ENCODE data around the gene KEL.

The KEL gene

DNA sequence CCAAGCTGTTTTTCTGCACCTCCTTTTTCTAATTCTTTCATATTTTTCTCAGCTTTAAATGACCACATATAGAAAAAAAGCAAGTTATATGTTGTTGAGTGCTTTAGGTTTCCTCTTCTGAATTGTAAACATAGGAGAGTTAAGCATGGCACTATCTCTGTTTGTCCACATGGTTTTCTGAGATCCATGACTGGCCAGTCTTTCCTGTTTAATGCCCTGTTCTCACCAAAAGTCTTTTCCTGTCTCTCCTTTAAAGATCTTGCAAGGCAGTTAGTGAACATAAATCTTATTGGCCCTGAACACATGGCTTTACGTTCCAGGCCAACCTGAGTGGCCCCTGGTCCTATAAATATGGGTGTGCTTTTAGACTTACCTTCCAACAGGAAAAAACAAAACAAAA, 48.0 kb downstream of the KEL start:
- H3K27ac ChIP-seq, result peak overlapping the region; percentile 58
- TF ChIP-seq ZFX (IDR thresholded peaks at IDR 0.05), result no peak
- TF ChIP-seq, protein P1, sequence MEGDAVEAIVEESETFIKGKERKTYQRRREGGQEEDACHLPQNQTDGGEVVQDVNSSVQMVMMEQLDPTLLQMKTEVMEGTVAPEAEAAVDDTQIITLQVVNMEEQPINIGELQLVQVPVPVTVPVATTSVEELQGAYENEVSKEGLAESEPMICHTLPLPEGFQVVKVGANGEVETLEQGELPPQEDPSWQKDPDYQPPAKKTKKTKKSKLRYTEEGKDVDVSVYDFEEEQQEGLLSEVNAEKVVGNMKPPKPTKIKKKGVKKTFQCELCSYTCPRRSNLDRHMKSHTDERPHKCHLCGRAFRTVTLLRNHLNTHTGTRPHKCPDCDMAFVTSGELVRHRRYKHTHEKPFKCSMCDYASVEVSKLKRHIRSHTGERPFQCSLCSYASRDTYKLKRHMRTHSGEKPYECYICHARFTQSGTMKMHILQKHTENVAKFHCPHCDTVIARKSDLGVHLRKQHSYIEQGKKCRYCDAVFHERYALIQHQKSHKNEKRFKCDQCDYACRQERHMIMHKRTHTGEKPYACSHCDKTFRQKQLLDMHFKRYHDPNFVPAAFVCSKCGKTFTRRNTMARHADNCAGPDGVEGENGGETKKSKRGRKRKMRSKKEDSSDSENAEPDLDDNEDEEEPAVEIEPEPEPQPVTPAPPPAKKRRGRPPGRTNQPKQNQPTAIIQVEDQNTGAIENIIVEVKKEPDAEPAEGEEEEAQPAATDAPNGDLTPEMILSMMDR (conservative IDR thresholded peaks at IDR 0.05), result no peak

DNA sequence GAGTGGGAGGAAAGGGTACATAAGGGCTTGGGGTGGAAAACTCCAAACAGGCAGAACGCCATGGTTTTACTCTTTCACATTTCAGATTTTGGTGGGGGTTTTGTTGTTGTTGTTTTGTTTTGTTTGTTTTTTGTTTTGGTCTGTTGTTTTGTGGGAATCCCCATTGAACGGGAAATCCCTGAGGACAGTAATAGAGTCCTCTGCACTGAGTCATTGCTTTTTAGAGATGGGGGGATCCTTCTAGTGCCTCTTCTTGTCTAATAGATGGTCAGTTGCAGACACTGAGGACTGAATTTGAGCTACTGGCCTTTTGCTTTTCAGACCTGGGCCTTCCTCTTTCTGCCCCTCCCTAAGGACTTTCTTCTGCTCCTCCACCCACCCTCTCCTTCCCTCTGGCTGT, 48.6 kb downstream of the KEL start:
- TF ChIP-seq ZFX (IDR thresholded peaks at IDR 0.05), result no peak
- TF ChIP-seq, protein P1 (conservative IDR thresholded peaks at IDR 0.05), result no peak
- peak overlapping the region; percentile 58 for H3K27ac ChIP-seq

DNA sequence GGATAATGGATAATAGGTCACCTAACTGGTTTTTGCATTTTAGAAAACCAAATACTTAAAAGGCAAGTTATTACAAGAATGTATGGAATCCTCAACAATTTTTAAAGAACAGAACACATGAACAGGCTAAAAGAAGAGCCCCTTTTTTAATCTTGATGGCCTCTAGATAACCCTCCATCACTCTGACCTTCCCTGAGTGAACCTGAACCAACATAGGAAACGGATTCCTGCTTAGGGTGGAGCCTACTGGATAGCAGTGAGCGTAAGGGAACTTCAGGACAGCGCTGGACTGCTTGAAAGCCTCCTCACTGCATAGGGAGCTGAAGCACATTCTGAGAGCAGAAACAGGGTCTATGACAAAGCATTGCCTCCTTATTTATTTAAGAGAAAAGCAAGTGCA, 49.1 kb downstream of the KEL start:
- no peak for TF ChIP-seq ZFX (IDR thresholded peaks at IDR 0.05)
- TF ChIP-seq, protein P1 (conservative IDR thresholded peaks at IDR 0.05), result no peak
- H3K27ac ChIP-seq, result no peak overlapping the region; the same call in 1 of the 2 replicates

DNA sequence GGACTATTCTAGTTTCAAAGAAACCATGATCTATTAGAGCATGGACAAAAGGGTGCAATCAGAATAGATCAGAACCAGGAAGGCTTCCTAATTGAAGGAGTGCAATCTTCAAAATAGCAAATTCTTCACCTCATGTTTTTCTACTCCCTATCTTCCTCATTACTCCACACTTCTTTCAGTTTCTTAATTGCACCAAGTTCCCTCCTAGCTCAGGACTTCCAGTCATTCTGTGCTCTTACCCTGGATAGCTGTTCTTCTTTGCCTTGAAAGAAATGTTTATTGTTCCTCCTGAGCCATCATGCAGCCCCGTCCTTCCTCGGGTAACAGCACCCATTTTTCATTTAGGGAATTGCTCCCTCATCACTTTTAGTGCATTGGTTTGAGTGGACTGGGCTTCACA, 51.7 kb downstream of the KEL start:
- TF ChIP-seq, protein P1 (conservative IDR thresholded peaks at IDR 0.05), result no peak
- TF ChIP-seq ZFX (IDR thresholded peaks at IDR 0.05), result no peak
- no peak overlapping the region for H3K27ac ChIP-seq

DNA sequence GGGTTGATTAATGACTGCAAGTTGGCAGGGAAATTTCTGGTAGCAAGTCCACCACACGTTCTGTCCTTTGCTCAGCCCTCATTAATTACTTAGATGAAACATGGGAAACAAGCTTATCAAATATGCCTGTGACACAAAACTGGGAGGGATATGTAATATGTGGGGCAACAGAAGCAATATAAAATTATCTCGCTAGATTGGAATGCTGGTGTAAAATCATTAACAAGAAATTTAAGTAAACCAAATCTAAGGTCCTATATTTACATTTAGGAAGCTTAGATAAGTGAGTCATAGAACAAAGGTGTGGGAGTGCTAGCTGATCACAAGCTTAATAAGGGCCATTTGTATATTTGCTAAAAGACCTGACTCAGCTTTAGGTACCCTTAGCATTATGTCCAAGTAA, 52.1 kb downstream of the KEL start:
- TF ChIP-seq, protein P1 (conservative IDR thresholded peaks at IDR 0.05), result no peak; the same call in 1 of the 2 replicates
- TF ChIP-seq ZFX (IDR thresholded peaks at IDR 0.05), result no peak
- H3K27ac ChIP-seq, result no peak overlapping the region

DNA sequence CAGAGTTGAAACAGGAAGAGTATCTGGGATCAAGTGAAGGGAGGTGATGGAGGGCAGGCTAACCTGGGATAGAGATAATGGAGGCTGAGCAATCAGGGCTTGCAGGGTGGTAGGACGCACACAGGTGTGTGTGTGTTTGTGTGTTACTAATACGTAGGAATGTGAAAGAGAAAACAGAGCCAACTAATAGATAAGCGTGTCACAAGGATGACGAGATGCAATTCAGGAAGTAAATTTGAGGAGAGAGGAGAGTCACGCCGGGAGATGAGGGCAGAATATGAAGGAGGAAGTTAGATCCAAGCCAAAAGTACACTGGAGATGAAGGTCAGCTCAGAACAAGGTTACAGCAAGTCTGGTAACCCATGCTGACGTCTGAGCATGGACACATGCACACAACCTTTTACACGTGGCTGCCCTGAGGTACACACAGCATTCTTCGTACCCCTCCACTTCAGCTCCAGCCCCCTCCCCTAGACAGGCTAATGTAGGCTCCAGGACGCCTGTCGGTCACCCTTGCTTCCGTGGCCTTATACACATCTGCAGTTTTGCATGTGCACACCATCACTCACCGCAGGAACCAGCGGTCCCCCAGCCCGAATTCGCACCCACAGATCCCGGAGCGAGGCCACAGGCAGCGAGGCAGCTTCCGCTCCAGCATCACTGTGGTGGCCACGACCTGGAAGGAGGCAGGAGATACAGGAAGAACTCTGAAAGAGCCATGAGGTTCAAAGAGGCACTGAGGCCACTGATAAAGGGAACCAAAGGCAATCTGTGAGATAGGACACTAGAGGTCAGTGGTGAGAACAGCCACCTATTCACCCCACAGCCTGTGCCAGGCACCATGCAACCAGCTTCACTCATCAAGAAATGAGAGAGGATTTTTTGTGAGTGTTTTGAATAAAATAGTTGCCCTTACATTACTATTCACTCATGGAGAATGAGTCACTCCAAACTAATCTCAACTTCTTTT, 53.0 kb downstream of the KEL start:
- peak overlapping the region; percentile 15; the same call in 1 of the 2 replicates for H3K27ac ChIP-seq
- TF ChIP-seq, protein P1 (conservative IDR thresholded peaks at IDR 0.05), result peak; percentile 87
- no peak for TF ChIP-seq ZFX (IDR thresholded peaks at IDR 0.05)

DNA sequence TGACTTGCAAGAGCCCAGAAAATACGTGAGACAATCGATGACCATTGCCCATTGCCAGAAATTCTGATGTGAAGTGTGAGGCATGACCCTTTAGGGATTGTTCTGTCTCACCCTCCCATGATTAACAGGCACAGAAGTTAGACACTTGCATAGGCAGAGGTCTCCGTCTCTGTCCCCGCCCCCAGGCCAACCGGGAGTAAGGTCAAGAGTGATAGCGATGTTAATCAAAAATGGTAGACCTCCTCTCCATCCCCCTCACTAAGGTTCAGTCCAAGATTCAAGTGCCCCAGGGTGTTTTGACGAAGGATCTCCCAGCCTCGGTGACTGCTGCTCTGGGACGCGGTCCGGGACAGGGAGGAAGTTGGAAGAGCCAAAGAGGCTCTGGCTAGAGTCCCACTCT, 53.9 kb downstream of the KEL start:
- no peak overlapping the region; the same call in 1 of the 2 replicates for H3K27ac ChIP-seq
- TF ChIP-seq, protein P1 (conservative IDR thresholded peaks at IDR 0.05), result no peak
- no peak for TF ChIP-seq ZFX (IDR thresholded peaks at IDR 0.05)
